ENCODE results near the gene FFAR3. TPM values are rescaled to one million over a fixed set of nuclear protein-coding genes. Genes with fewer than 3 reads are reported as not detected.

The FFAR3 gene
- total and polyA plus RNA-seq, 2 donors (not counting 1 experiment from before 2014, with no cell fraction given) = not detected

DNA sequence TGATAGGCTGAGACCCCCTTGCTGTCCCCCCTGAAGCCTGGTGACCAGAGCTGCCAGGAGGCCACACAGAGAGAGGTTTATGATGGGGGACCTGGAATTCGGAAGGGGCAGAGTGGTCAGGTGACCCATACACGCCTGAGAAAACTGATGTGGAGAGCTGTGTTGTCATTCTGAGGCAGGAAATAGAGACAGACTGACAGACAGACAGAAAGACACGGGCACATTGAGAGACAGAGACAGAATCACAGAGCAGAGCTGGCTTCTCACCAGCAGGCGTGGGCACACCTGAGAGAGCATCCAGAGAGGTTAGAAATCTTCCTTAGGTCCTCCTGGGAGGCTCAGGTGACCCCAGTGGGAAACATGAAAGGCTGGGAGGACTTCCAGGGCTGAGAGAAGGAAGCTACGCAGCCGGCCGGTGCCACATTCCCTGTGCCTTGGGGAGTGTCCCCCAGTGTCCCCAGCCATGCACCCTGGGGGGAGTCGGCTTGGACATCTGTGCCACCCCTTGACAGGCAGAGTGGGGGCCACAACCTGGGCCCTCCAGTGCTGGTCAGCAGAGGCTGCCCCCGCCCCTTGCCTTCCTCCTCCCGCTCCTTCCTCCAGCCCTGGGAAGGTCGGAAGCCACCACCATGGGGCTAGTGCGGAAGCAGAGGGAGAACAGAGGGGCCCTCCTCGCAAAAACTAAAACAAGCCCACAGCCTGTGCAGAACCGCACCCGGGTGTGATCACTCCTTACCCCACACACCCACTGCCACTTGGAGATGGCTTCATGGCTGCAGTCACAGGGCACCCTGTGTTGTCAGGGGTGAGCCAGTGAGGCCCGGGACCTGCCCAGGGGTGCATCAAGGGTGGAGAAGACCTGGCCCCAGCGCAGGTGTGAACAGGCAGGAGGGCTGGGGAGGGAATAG is 8.4 kb upstream of the FFAR3 start:
- no peak overlapping the region for H3K27ac ChIP-seq (ENCODE audit: insufficient read depth, low read length)
- H4K20me1 ChIP-seq (ENCODE audit: control insufficient read depth, extremely low read depth, insufficient read depth, low read length) = no peaks in the 10 kb centered on the region
- TF ChIP-seq EZH2 (IDR thresholded peaks at IDR 0.05; ENCODE audit: low read length, missing control alignments) = no peak
- TF ChIP-seq, protein P1, sequence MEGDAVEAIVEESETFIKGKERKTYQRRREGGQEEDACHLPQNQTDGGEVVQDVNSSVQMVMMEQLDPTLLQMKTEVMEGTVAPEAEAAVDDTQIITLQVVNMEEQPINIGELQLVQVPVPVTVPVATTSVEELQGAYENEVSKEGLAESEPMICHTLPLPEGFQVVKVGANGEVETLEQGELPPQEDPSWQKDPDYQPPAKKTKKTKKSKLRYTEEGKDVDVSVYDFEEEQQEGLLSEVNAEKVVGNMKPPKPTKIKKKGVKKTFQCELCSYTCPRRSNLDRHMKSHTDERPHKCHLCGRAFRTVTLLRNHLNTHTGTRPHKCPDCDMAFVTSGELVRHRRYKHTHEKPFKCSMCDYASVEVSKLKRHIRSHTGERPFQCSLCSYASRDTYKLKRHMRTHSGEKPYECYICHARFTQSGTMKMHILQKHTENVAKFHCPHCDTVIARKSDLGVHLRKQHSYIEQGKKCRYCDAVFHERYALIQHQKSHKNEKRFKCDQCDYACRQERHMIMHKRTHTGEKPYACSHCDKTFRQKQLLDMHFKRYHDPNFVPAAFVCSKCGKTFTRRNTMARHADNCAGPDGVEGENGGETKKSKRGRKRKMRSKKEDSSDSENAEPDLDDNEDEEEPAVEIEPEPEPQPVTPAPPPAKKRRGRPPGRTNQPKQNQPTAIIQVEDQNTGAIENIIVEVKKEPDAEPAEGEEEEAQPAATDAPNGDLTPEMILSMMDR (conservative IDR thresholded peaks at IDR 0.05 in 1 of 2, IDR thresholded peaks at IDR 0.05 in 1 of 2; ENCODE audit: low read depth in 1 of 2, low read length in 2 of 2) = no peak
- no peaks in the 10 kb centered on the region for H3K4me1 ChIP-seq (ENCODE audit: control insufficient read depth, extremely low read depth, insufficient read depth, low read length)
- no peak for DNase-seq (ENCODE audit: low read depth in 2 of 2)
- no peaks in the 10 kb centered on the region for H3K79me2 ChIP-seq (ENCODE audit: control insufficient read depth, insufficient read depth, low read length)
- H3K4me3 ChIP-seq (replicated peaks in 1 of 4; ENCODE audit: control extremely low read depth in 1 of 4, insufficient read depth in 1 of 4, low read depth in 3 of 4, low read length in 4 of 4) = no peak overlapping the region
- H3K9me3 ChIP-seq (ENCODE audit: control insufficient read depth, insufficient read depth, low read depth, low read length) = no peaks in the 10 kb centered on the region
- no peak overlapping the region for H2AFZ ChIP-seq (ENCODE audit: low read length)
- no peaks in the 10 kb centered on the region for H3K27me3 ChIP-seq (ENCODE audit: control insufficient read depth, insufficient read depth, low read length)
- H3K36me3 ChIP-seq (ENCODE audit: control insufficient read depth, insufficient read depth, low read length) = no peaks in the 10 kb centered on the region
- H3K4me2 ChIP-seq (ENCODE audit: extremely low read depth, insufficient read depth, low read length) = no peak overlapping the region
- no peak overlapping the region for H3K9ac ChIP-seq (ENCODE audit: insufficient read depth, low read length)

DNA sequence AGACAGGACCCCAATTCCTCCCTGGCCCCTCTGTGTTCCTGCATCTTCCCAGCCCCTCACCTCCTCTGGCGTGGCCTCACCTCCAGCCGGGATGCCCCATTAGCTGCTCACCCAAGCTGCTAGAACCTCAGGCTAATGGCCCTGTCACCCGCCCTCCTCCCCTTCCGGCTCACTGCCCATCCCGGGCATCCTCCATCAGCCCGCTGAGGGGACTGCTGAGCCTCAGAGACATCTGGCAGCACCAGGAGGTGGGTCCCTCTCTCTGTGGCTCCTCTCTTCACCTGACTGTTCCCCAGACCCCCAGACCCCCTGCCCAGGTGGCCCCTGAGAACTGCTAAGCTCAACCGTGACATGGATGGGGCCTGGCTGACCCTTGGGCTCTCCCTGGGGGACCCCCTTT is 7.7 kb upstream of the FFAR3 start:
- Histone ChIP-seq H3K27me3 (ENCODE audit: control insufficient read depth, insufficient read depth, low read length) (no peaks in the 10 kb centered on the region), H3K9me3 (ENCODE audit: control insufficient read depth, insufficient read depth, low read depth, low read length) (no peaks in the 10 kb centered on the region), H3K4me3 (replicated peaks in 1 of 4; ENCODE audit: control extremely low read depth in 1 of 4, insufficient read depth in 1 of 4, low read depth in 3 of 4, low read length in 4 of 4) (no peak overlapping the region), H3K36me3 (ENCODE audit: control insufficient read depth, insufficient read depth, low read length) (no peaks in the 10 kb centered on the region), H4K20me1 (ENCODE audit: control insufficient read depth, extremely low read depth, insufficient read depth, low read length) (no peaks in the 10 kb centered on the region), H3K4me2 (ENCODE audit: extremely low read depth, insufficient read depth, low read length) (no peak overlapping the region), H3K79me2 (ENCODE audit: control insufficient read depth, insufficient read depth, low read length) (no peaks in the 10 kb centered on the region), H3K27ac (ENCODE audit: insufficient read depth, low read length) (no peak overlapping the region), H3K4me1 (ENCODE audit: control insufficient read depth, extremely low read depth, insufficient read depth, low read length) (no peaks in the 10 kb centered on the region), H2AFZ (ENCODE audit: low read length) (no peak overlapping the region), H3K9ac (ENCODE audit: insufficient read depth, low read length) (no peak overlapping the region)
- no peak for DNase-seq (ENCODE audit: low read depth in 2 of 2)
- TF ChIP-seq, protein P1 (conservative IDR thresholded peaks at IDR 0.05 in 1 of 2, IDR thresholded peaks at IDR 0.05 in 1 of 2; ENCODE audit: low read depth in 1 of 2, low read length in 2 of 2) = no peak
- no peak for TF ChIP-seq EZH2 (IDR thresholded peaks at IDR 0.05; ENCODE audit: low read length, missing control alignments)

DNA sequence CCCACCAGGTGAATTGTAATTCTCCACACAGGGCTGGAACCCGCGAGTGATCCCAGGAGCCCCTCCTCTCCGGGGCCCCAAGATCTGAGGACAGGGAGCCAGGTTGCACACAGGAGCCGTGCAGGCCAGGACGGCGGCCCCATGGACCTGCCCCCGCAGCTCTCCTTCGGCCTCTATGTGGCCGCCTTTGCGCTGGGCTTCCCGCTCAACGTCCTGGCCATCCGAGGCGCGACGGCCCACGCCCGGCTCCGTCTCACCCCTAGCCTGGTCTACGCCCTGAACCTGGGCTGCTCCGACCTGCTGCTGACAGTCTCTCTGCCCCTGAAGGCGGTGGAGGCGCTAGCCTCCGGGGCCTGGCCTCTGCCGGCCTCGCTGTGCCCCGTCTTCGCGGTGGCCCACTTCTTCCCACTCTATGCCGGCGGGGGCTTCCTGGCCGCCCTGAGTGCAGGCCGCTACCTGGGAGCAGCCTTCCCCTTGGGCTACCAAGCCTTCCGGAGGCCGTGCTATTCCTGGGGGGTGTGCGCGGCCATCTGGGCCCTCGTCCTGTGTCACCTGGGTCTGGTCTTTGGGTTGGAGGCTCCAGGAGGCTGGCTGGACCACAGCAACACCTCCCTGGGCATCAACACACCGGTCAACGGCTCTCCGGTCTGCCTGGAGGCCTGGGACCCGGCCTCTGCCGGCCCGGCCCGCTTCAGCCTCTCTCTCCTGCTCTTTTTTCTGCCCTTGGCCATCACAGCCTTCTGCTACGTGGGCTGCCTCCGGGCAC is 6.7 kb upstream of the FFAR3 start:
- DNase-seq (ENCODE audit: low read depth in 2 of 2) = no peak
- H3K36me3 ChIP-seq (ENCODE audit: control insufficient read depth, insufficient read depth, low read length) = no peaks in the 10 kb centered on the region
- no peaks in the 10 kb centered on the region for H4K20me1 ChIP-seq (ENCODE audit: control insufficient read depth, extremely low read depth, insufficient read depth, low read length)
- H3K4me3 ChIP-seq (replicated peaks in 1 of 4; ENCODE audit: control extremely low read depth in 1 of 4, insufficient read depth in 1 of 4, low read depth in 3 of 4, low read length in 4 of 4) = no peak overlapping the region
- no peak overlapping the region for H3K9ac ChIP-seq (ENCODE audit: insufficient read depth, low read length)
- H3K9me3 ChIP-seq (ENCODE audit: control insufficient read depth, insufficient read depth, low read depth, low read length) = no peaks in the 10 kb centered on the region
- no peaks in the 10 kb centered on the region for H3K4me1 ChIP-seq (ENCODE audit: control insufficient read depth, extremely low read depth, insufficient read depth, low read length)
- no peaks in the 10 kb centered on the region for H3K79me2 ChIP-seq (ENCODE audit: control insufficient read depth, insufficient read depth, low read length)
- TF ChIP-seq, protein P1 (conservative IDR thresholded peaks at IDR 0.05 in 1 of 2, IDR thresholded peaks at IDR 0.05 in 1 of 2; ENCODE audit: low read depth in 1 of 2, low read length in 2 of 2) = no peak
- no peak for TF ChIP-seq EZH2 (IDR thresholded peaks at IDR 0.05; ENCODE audit: low read length, missing control alignments)
- H2AFZ ChIP-seq (ENCODE audit: low read length) = no peak overlapping the region
- H3K4me2 ChIP-seq (ENCODE audit: extremely low read depth, insufficient read depth, low read length) = no peak overlapping the region
- no peak overlapping the region for H3K27ac ChIP-seq (ENCODE audit: insufficient read depth, low read length)
- H3K27me3 ChIP-seq (ENCODE audit: control insufficient read depth, insufficient read depth, low read length) = no peaks in the 10 kb centered on the region
